ENCODE results near the gene NUMBL.
A peak's percentile ranks its signal among the peaks of the same experiment; 100 is the strongest.
"Not testable (repeated sequence)": the region's sequence is repeated elsewhere in the genome, so short reads cannot be mapped to it uniquely, and the experiment has no call there.

NUMBL gene

DNA sequence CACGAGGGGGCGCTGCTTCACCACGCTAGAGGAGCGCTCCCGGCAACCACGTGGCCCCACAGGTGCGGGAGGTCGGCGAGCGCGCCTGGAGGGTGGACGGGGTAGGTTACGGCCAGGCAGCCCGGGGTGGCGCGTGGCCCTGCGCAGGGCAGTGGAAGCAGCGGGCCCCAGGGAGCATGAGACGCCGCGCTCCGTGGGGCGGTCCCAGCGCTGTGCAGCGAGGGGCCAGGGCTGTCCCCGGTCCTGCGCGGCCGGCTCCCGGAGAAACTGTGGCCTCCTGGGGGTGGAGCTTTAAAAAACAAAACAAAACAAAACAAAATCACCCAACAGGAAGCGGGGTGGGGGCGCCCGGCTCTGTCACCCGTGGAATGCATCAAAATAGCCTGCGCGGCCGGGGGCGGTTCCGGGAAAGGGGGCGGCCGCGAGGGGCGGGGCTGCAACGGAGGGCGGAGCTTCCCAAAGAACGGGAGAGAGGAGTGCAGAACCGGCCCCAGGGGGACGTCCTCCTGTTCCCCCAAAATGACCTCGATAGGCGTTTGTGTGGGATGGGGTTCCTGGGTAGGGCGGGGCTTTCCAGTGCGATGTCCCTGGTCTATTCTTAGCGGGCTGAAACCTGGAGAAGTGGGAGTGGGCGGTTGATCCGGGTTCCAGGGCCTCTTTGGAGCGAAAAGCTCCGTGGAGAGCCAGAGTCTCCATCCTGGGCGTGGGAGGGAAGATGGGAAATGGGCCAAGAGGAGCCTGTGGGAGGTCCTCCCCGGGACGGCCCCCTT, 27.3 kb downstream of the NUMBL start:
- peak; percentile 94 for DNase-seq (ENCODE audit: low spot score)

DNA sequence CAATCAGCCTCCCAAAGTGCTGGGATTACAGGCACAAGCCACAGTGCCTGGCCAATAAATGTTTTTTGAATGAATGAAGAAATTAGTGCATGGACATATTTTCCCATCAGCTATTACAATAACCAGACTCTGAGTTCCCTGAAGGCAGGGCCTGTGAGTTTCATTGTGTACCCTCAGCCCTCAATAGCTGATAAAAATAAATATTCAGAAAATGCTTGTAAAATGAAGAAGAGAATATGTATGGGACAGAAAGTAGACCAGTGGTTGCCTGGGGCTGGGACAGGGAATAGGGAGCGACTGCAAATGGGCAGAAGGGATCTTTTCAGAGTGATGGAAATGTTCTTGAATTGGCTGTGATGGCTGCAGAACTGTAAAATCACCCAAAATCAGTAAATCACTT, 28.8 kb downstream of the NUMBL start:
- no peak for DNase-seq (ENCODE audit: low spot score)

DNA sequence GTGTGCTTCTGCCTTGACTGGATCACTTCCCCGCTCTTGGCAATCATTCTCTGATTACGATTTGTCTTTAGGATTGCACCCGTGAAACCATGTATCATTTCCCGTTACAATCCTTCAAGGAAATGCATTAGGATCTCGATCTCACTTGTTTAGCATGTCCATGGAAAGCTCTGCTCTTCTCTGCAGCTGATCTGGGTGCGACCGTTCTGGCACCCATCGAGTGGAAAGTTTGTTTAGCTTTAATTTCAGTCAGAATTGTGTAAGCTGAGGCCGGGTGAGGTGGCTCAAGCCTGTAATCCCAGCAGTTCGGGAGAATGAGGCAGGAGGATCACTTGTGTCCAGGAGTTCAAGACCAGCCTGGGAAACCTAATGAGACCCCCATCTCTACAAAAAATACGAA, 30.9 kb downstream of the NUMBL start:
- DNase-seq (ENCODE audit: low spot score) = no peak

DNA sequence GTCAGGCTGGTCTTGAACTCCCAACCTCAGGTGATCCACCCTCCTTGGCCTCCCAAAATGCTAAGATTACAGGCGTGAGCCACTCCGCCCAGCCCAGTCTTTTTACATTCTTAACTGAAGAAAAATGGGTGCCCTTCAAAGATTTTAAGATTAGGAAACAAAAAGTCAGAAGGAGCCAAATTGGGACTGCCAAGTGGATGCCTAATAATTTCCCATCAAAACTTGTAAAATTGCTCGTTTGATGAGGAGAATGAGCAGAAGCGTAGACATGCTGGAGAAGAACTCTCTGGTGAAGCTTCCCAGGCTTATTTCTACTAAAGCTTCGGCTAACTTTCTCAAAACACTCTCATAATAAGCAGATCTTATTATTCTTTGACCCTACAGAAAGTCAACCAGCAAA, 31.3 kb downstream of the NUMBL start:
- DNase-seq (ENCODE audit: low spot score) = no peak

DNA sequence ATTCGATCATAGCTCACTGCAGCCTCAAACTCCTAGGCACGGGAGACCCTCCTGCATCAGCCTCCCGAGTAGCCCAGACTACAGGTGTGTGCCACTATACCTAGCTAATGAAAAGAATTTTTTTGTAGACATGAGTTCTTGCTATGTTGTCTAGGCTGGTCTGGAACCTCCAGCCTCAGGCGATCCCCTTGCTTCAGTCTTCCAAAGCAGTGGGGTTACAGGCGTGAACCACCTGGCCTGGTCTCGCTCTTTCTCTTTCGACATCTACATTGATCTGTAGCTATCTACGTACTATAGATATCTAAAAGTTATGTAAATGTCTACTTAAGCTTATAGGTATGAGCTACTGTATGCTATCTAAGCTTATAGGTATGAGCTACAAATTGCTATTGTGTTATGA, 32.4 kb downstream of the NUMBL start:
- DNase-seq (ENCODE audit: low spot score) = no peak

DNA sequence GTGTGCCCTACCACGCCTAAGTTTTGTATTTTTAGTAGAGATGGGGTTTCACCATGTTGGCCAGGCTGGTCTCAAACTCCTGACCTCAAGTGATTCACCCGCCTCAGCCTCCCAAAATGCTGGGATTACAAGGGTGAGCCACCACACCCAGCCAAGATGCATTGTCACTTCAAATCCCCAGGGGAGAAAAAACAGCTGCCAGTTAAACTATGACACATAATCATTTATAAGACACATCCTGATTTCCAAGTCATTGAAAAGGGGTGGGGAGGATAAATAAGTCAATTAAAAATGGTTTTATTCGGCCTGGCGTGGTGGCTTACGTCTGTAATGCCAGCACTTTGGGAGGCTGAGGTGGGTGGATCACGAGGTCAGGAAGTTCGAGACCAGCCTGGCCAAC, 34.8 kb downstream of the NUMBL start:
- not testable (repeated sequence) for DNase-seq (ENCODE audit: low spot score)

DNA sequence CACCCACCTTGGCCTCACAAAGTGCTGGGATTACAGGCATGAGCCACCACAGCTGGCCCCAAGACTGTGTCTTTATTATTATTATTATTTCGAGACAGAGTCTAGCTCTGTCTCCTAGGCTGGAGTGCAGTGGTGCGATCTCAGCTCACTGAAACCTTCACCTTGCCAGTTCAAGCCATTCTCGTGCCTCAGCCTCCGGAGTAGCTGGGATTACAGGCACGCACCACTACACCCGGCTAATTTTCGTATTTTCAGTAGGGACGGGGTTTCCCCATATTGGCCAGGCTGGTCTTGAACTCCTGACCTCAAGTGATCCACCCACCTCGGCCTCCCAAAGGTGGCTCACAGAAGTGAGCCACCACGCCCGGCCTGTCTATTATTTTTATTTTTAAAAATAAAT, 38.1 kb downstream of the NUMBL start:
- DNase-seq (ENCODE audit: low spot score) = not testable (repeated sequence)

GRCh38 chr19:40650749-40651305, 39.6 kb downstream of the NUMBL start:
- no peak for DNase-seq (ENCODE audit: low spot score)

DNA sequence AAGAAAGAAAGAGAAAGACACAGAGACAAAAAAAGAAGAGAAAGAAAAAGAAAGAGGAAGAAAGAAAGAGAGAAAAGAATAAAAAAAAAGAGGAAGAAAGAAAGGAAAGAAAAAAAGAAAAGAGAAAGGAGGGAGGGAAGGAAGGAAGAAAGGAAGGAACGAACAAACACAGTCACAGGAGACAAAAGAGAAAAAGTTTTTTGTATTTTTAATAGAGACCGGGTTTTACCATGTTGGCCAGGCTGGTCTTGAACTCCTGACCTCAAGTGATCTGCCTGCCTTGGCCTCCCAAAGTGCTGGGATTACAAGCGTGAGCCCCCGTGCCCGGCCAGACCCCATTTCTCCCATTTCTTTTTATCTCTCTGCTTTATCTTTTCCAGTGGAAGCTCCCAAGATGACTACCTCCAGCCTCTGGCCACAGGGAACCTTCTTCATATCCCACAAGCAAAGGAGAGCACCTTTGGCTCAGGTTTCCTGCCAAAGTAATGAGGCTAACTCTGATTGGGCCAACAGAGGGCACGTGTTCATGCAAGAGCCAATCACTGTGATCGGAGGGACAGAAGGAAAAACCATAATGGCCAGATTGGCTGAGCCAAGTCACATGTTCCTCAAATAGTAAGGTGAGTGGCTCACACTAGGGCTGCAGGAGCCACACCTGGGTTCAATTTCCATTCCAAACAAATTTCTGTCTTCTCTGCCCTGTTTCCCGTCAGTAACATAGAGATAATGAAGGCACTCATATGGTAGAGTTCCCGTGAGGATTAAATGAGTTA, 40.4 kb downstream of the NUMBL start:
- DNase-seq (ENCODE audit: low spot score) = not testable (repeated sequence)

GRCh38 chr19:40646743-40647254, 43.7 kb downstream of the NUMBL start:
- DNase-seq (ENCODE audit: low spot score) = no peak

GRCh38 chr19:40642757-40643305, 47.6 kb downstream of the NUMBL start:
- DNase-seq (ENCODE audit: low spot score) = no peak

DNA sequence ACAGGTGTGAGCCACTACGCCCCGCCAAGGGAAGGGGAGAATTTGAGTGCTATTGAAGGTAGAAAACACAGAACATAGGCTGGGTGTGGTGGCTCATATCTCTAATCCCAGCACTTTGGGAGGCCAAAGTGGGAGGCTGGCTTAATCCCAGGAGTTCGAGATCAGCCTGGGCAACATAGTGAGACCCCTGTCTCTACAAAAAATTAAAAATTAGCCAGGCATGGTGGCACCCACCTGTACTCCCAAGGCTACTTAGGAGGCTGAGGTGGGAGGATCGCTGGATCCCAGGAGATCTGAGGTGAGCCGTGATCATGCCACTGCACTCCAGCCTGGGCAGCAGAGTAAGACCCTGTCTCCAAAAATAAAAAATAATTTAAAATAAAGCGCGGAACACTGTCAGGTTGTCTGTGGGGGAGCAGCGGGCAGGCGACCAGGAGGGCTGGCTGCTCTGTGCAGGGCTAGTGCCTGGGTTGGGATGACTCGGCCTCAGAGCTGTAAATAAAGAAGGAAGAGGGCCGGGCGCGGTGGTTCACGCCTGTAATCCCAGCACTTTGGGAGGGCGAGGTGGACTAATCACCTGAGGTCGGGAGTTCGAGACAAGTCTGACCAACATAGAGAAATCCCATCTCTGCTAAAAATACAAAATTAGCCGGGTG, 48.3 kb downstream of the NUMBL start:
- no peak for DNase-seq (ENCODE audit: low spot score)

- peak; percentile 70 for DNase-seq (ENCODE audit: low spot score)
Measured at GRCh38 chr19:40641281-40641680, 49.2 kb downstream of the NUMBL start.

DNA sequence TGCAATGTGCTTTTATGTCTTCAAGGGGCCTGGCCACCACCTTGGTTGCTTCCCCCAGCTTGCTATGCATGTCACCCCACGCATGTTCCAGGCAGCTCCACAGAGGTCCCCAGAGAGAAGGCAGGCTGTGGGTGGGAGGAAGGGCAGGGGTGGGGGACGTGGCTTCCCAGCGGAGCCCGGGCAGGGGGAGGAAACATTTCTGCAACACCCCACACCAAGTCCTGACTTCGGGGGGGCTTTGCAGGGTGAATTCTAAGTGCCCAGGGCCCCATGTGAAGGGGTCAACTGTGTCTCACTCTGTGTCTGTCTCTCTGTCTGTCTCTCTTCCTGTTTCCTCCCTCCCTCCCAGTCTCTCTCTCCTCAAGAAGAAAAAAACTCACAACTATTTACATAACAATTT, 49.7 kb downstream of the NUMBL start:
- DNase-seq (ENCODE audit: low spot score) = no peak

DNA sequence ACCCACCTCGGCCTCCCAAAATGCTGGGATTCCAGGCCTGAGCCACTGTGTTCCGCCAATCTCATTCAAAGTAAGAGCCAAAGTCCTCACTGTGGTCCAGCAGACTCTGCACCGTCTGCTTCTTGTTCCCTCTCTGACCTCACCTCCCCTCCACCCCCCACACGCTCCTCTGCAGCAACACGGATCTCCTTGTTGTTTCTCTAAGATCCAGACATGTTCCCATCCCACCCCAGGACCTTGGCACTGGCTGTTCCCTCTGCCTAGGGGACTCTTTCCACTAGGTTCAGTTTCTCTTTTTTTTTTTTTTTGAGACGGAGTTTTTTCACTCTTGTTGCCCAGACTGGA, 50.8 kb downstream of the NUMBL start:
- DNase-seq (ENCODE audit: low spot score) = no peak

DNA sequence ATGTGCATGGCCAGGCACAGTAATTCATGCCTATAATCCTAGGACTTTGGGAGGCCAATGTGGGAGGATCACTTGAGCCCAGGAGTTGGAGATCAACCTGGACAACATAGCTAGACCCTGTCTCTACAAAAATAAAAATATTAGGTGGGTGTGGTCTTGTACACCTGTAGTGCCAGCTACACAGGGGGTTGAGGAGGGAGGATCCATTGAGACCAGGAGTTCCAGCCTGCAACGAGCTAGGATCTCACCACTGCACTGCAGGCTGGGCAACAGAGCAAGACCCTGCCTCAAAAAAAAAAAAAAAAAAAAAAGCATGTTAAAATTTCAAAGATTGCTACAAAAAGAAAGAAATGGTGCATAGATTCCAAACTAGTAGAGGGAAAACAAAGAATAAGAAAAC, 52.1 kb downstream of the NUMBL start:
- DNase-seq (ENCODE audit: low spot score) = no peak

- no peak for DNase-seq (ENCODE audit: low spot score)
Measured at GRCh38 chr19:40633207-40633606, 57.2 kb downstream of the NUMBL start.

- DNase-seq (ENCODE audit: low spot score) = no peak
Measured at GRCh38 chr19:40632311-40633036, 58.0 kb downstream of the NUMBL start.

DNA sequence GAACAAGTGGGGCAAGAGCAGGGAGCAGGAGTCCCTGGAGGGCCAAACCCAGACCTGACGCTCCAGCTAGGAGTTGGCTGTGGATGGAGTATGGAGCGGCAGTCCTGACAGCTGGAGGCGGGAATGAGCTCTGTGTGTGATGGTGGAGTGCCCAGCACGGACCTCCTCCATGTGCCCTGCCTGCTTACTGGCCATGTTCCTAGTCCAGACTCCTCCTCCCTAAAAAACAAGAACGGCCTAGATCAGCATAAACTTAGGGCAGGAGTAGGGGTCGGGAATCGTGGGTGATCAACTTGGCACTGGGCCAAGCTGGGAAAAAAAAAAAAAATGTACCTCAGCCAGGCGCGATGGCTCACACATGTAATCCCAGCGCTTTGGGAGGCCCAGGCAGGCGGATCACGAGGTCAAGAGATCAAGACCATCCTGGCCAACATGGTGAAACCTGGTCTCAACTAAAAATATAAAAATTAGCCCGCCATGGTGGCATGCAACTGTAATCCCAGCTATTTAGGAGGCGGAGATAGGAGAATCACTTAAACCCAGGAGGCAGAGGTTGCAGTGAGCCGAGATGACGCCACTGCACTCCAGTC, 59.8 kb downstream of the NUMBL start:
- DNase-seq (ENCODE audit: low spot score) = no peak

- DNase-seq (ENCODE audit: low spot score) = no peak
Measured at GRCh38 chr19:40629346-40629745, 61.1 kb downstream of the NUMBL start.
